Neuronal stem cell (in vitro differentiated cells): ENCODE data around the gene XXYLT1.

Experiments
- DNase-seq: peaks from one replicate; pipeline ENCODE4 v3.0.0-alpha.2; 2013; ENCODE audit warnings: low spot score
- H2AFZ ChIP-seq: one replicate; pipeline ENCODE4 v1.6.1; 2013; ENCODE audit warnings: mild to moderate bottlenecking, low read length, inconsistent platforms
- H2AK5ac ChIP-seq: 2 replicates; pipeline ENCODE4 v1.6.1; 2013; ENCODE audit warnings: low read depth, mild to moderate bottlenecking, inconsistent platforms, low read length, moderate library complexity, mixed read lengths
- H2BK120ac ChIP-seq: 2 replicates; pipeline ENCODE4 v1.6.1; 2013; ENCODE audit warnings: low read depth, mild to moderate bottlenecking, inconsistent platforms, low read length, moderate library complexity, mixed read lengths
- H2BK12ac ChIP-seq: one replicate; pipeline ENCODE4 v1.6.1; 2013; ENCODE audit warnings: low read length, inconsistent platforms
- H2BK15ac ChIP-seq: 2 replicates; pipeline ENCODE4 v1.6.1; 2013; ENCODE audit warnings: mild to moderate bottlenecking, low read length, inconsistent platforms, mixed read lengths
- H2BK5ac ChIP-seq: one replicate; pipeline ENCODE4 v1.6.1; 2013; ENCODE audit warnings: inconsistent platforms, mild to moderate bottlenecking, low read length, moderate library complexity
- H3K14ac ChIP-seq: one replicate; pipeline ENCODE4 v1.6.1; 2013; ENCODE audit warnings: low read length, inconsistent platforms
- H3K18ac ChIP-seq: 2 replicates; pipeline ENCODE4 v1.6.1; 2013; ENCODE audit warnings: low read length, inconsistent platforms
- H3K23ac ChIP-seq: 2 replicates; pipeline ENCODE4 v1.6.1; 2013; ENCODE audit warnings: low read depth, mild to moderate bottlenecking, mixed read lengths, low read length, inconsistent platforms; ENCODE audit not compliant: poor library complexity
- H3K27ac ChIP-seq: replicated peaks from 3 replicates; pipeline ENCODE4 v1.5.1; 2013; ENCODE audit warnings: low read length, inconsistent platforms
- H3K27me3 ChIP-seq, 3 experiments: 2 replicates each; pipeline ENCODE4 v1.6.1; 2013; ENCODE audit warnings: low read length in 3 of 3, mild to moderate bottlenecking in 2 of 3, inconsistent platforms in 1 of 3, low read depth in 1 of 3, mixed read lengths in 1 of 3, moderate library complexity in 1 of 3; ENCODE audit not compliant: control insufficient read depth in 3 of 3, insufficient read depth in 3 of 3
- H3K36me3 ChIP-seq, 2 donors: replicated peaks in 1 of 2; 2 replicates each; pipeline ENCODE4 v1.6.1; 2013; ENCODE audit warnings: low read length in 2 of 2; ENCODE audit not compliant: control insufficient read depth in 2 of 2, insufficient read depth in 2 of 2
- H3K4ac ChIP-seq: 2 replicates; pipeline ENCODE4 v1.6.1; 2013; ENCODE audit warnings: inconsistent platforms, mild to moderate bottlenecking, low read length, moderate library complexity
- H3K4me1 ChIP-seq, 2 donors: 1 replicate in 1 of 2; 2 replicates in 1 of 2; pipeline ENCODE4 v1.6.1; 2013; ENCODE audit warnings: low read length in 2 of 2, low read depth in 1 of 2; ENCODE audit not compliant: control insufficient read depth in 2 of 2, insufficient read depth in 1 of 2
- H3K4me2 ChIP-seq: one replicate; pipeline ENCODE4 v1.6.1; 2013; ENCODE audit warnings: mild to moderate bottlenecking, low read length, inconsistent platforms; ENCODE audit not compliant: insufficient read depth, poor library complexity, severe bottlenecking
- H3K4me3 ChIP-seq, 2 donors: 2 replicates each; pipeline ENCODE4 v1.5.1; 2013; ENCODE audit warnings: low read length in 2 of 2, mild to moderate bottlenecking in 2 of 2, inconsistent platforms in 1 of 2, moderate library complexity in 1 of 2
- H3K79me1 ChIP-seq: one replicate; pipeline ENCODE4 v1.6.1; 2013; ENCODE audit warnings: low read depth, mild to moderate bottlenecking, inconsistent platforms, low read length, moderate library complexity
- H3K9ac ChIP-seq: one replicate; pipeline ENCODE4 v1.6.1; 2013; ENCODE audit warnings: mild to moderate bottlenecking, low read depth, low read length, inconsistent platforms; ENCODE audit not compliant: poor library complexity
- H3K9me3 ChIP-seq, 2 donors: replicated peaks in 1 of 2; 2 replicates each; pipeline versions ENCODE3 to v1.6.1; 2013; ENCODE audit warnings: low read length in 2 of 2, mild to moderate bottlenecking in 2 of 2, inconsistent platforms in 1 of 2, low read depth in 1 of 2, mixed read lengths in 1 of 2, moderate library complexity in 1 of 2; ENCODE audit not compliant: control insufficient read depth in 2 of 2, insufficient read depth in 1 of 2
- H4K8ac ChIP-seq: one replicate; pipeline ENCODE4 v1.6.1; 2013; ENCODE audit warnings: low read depth, mild to moderate bottlenecking, inconsistent platforms, low read length, moderate library complexity
- H4K91ac ChIP-seq: one replicate; pipeline ENCODE4 v1.6.1; 2013; ENCODE audit warnings: low read length, low read depth, mild to moderate bottlenecking, inconsistent platforms; ENCODE audit not compliant: poor library complexity
- WGBS, 2 donors: extraction: QIAGEN DNeasy Blood & Tissue Kit; methylation state at CpG; one replicate each; pipeline ENCODE4 v1.1.7; 2013; ENCODE audit warnings: missing lambda C conversion rate in 2 of 2, mixed read lengths in 1 of 2; ENCODE audit not compliant: insufficient read length in 2 of 2, insufficient replicate concordance in 1 of 2; ENCODE audit errors: extremely low coverage in 2 of 2; 5-methylcytosine and 5-hydroxymethylcytosine counted together

XXYLT1 gene

DNA sequence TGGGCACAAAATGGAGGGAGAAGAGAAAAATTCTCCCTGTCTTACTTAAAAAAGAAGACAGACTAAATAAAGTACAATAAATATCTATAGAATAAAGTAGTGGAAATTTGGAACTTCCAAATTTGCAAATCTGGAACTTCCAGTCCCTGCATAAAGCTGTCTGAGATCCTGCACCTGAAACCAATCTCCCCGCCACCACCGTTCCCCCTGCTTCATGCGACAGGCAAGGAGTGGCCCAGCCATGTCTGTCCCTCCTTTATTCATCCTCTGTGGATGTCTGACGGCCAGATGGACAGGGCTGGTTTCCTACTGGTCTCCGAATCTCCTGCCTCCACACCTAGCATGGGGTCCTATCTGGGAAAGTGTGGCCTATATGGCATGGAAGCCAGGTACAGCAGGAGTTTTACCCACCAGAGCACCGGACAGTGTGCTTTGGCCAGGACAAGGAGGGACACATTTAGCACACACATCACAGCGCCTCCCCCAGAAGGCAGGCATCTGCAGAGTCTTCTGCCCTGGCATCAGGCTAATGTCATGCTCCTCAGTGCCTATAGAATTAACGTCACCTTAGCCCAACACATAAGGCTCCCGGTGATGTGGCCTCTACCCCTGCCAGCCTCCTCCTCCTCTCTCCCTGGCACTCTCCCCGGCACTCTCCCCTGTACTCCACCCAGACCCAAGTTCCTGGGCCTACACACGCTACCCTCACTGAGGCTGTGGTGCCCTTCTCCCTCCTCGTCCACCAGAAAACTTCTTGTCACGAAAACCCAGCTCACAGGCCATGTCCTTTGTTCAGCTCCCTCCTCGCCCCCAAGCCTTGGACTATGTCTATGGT, 170.8 kb downstream of the XXYLT1 start:
- Histone ChIP-seq H3K4me1 (peaks cover 3 to 11% of the 10 kb centered on the region in 2 donors), H3K23ac (no peak overlapping the region), H4K91ac (no peak overlapping the region), H3K9ac (peak overlapping the region; percentile 24), H2BK12ac (peak overlapping the region; percentile 8), H2BK5ac (no peak overlapping the region), H3K27me3 (no peaks in the 10 kb centered on the region), H3K27ac (no peak overlapping the region), H3K4me2 (no peak overlapping the region), H3K36me3 (no peaks in the 10 kb centered on the region), H2BK15ac (no peak overlapping the region), H3K4ac (no peak overlapping the region), H2BK120ac (peak overlapping the region; percentile 11), H3K79me1 (peaks cover 3% of the 10 kb centered on the region), H3K14ac (no peak overlapping the region), H3K18ac (peak overlapping the region; percentile 30), H4K8ac (no peak overlapping the region), H2AK5ac (peak overlapping the region; percentile 6), H3K9me3 (no peaks in the 10 kb centered on the region), H3K4me3 (no peak overlapping the region), H2AFZ (no peak overlapping the region)
- DNase-seq = no peak
- no CpG with 5 or more reads among the region's 14 CpGs for WGBS, 2 donors

DNA sequence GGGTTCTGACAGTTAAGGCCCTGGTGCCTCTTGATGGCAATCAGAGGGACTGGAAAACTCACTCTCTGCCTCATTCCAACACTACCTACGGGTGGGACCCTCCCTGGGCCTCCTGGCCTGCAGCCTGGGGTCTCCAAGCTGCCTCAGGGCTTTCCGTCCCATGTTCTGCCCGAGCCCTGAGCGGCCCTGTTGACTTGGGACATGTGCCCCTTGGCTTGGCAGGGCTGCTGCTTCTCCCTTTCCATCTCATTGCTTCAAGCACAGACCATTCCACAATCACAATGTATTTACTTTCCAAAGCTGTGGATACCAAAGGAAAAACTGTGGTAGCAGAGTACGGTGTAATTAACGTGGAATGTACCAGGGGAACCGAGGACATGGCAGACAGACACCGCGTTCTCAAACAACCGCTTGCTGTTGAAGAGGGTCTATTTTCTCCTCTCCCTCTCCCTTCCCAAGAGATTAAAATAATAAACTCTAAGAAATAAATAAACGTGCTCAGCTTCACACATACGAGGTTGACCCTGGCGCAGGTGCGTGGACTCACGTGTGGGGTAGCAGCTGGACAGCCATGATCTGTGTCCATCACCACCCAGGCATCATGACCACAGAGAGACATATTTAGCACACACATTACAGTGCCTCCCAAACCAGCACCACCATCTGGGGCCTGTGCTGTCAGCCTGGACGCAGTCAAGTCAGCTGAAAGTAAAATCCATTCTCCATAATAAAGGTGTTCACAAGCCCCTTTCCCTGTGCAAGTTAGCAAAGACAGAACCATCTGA, 172.0 kb downstream of the XXYLT1 start:
- Histone ChIP-seq H2AK5ac (no peak overlapping the region), H3K79me1 (peaks cover 5% of the 10 kb centered on the region), H3K23ac (no peak overlapping the region), H3K27ac (no peak overlapping the region), H2BK12ac (no peak overlapping the region), H3K4me3 (no peak overlapping the region), H3K14ac (no peak overlapping the region), H3K4me1 (peaks cover 10 to 15% of the 10 kb centered on the region in 2 donors), H2BK5ac (no peak overlapping the region), H4K8ac (no peak overlapping the region), H2AFZ (no peak overlapping the region), H2BK120ac (no peak overlapping the region), H3K4me2 (no peak overlapping the region), H2BK15ac (no peak overlapping the region), H3K4ac (no peak overlapping the region), H3K18ac (no peak overlapping the region), H3K36me3 (peaks cover 0 to 2% of the 10 kb centered on the region in 2 donors), H3K9ac (no peak overlapping the region), H4K91ac (no peak overlapping the region), H3K27me3 (no peaks in the 10 kb centered on the region), H3K9me3 (peaks cover 0 to under 1% of the 10 kb centered on the region in 2 donors)
- no peak for DNase-seq
- no CpG with 5 or more reads among the region's 16 CpGs for WGBS, 2 donors

DNA sequence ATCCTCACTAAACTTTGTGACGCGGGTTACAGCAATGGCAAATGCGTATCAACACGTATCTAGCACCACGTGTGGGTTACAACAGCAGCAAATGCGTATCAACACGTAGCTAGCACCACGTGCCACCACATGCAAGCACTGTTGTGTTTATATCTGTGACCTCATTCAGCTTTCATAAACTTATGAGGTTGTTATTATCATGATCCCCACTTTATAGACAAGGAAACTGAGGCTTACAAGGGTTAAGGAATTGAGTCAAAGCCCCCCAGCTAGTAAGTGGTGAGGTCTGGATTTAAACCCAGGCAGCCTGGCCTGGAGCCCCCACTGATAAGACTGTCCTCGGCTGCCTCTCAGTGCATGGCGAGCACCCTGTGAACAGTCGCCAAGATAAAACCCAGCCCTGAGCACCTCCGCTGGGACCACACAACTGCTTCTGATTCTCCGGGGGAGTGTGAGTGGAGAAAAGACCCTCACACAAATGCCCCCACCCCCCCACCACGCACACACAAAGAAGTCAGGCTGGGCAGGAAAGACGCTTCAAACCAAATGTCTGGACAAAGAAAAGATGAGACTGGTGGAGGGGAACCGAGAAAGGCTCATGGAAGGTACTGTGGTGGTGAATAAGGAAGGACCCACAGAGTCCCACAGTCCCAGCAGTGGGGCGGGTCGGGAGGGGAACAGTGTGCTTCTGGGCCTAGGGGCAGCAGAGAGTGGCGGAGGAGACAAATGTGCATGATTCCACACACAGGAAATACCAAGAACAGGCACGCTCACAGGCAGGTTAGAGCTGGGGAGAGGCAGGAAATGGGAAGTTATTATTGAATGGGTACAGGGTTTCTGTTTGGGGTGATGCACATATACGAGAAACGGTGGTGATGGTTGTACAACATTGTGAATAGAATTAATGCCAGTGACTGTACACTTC, 173.4 kb downstream of the XXYLT1 start:
- no peak overlapping the region for H3K23ac ChIP-seq
- DNase-seq = no peak
- H4K8ac ChIP-seq = no peak overlapping the region
- H3K18ac ChIP-seq = no peak overlapping the region
- WGBS, 2 donors = no CpG with 5 or more reads among the region's 22 CpGs
- H3K4ac ChIP-seq = no peak overlapping the region
- H3K27ac ChIP-seq = no peak overlapping the region
- no peak overlapping the region for H2AK5ac ChIP-seq
- H2BK5ac ChIP-seq = no peak overlapping the region
- peaks cover 0 to 2% of the 10 kb centered on the region in 2 donors for H3K9me3 ChIP-seq
- peaks cover 9 to 10% of the 10 kb centered on the region in 2 donors for H3K4me1 ChIP-seq
- no peak overlapping the region for H2BK12ac ChIP-seq
- peaks cover 5% of the 10 kb centered on the region for H3K79me1 ChIP-seq
- no peak overlapping the region for H3K4me3 ChIP-seq
- H3K27me3 ChIP-seq = no peaks in the 10 kb centered on the region
- H3K14ac ChIP-seq = no peak overlapping the region
- H3K9ac ChIP-seq = no peak overlapping the region
- no peak overlapping the region for H2BK15ac ChIP-seq
- no peak overlapping the region for H2BK120ac ChIP-seq
- no peak overlapping the region for H4K91ac ChIP-seq
- peaks cover 0 to 2% of the 10 kb centered on the region in 2 donors for H3K36me3 ChIP-seq
- H2AFZ ChIP-seq = no peak overlapping the region
- H3K4me2 ChIP-seq = no peak overlapping the region
